Glomerular endothelial cell (primary cell): ENCODE data around the gene CRYBG2. TPM values are rescaled to one million over a fixed set of nuclear protein-coding genes. Genes with fewer than 3 reads are reported as not detected.
"Not testable (repeated sequence)": the region's sequence is repeated elsewhere in the genome, so short reads cannot be mapped to it uniquely, and the experiment has no call there.

ENCODE experiments used
- DNase-seq: peaks from one replicate; pipeline ENCODE4 v3.0.0-alpha.2; 2011; ENCODE audit warnings: low read depth, low spot score; ENCODE audit errors: extremely low read depth
- total RNA-seq: library from RNA; depleted of rRNA; stranded (reverse); fragments of >200 nt; gene quantifications from 2 replicates; pipeline ENCODE4 v1.2.3, GENCODE V29; 2015

CRYBG2 gene
- total RNA-seq, 1 donor from 2014 or later = not detected

DNA sequence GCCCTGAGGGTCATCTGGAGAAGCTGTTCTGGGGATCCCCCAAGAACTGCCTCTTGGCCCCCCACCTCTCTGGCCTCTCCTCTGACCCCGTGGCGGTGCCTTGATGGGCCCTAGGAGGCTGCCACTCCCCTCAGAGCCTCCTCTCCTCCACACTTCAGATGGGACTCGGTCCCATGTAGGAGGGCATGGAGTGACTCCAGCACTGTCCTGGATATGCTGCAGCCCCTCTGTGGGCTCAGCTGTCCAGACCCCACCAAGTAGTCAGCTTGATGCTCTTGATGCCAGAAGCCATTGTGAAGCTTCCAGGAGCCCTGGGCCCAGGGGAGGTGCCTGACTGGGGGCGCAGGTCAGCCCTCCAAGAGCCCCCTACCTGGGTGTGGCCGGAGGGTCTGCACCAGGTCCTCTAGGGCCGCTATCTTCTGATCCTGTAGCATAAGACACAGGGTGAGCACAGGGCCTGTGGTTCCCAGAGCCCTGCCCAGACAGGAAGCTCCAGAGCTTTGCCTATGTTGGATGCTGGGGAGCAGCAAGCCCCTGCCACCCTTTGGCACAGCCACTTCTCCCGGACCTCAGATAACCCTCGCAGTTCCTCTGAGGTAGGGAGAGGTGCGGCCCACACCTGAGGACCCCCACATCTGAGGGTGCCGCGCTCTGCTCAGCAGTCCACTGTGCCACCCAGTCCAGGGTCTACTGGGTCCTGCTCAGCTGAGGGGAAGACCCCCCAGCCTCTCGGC, 56.7 kb downstream of the CRYBG2 start:
- DNase-seq = no peak

GRCh38 chr1:26296340-26297056, 57.4 kb downstream of the CRYBG2 start:
- no peak for DNase-seq

- DNase-seq = no peak
These were observed 58.5 kb downstream of the CRYBG2 start for GRCh38 chr1:26295194-26296138.

DNA sequence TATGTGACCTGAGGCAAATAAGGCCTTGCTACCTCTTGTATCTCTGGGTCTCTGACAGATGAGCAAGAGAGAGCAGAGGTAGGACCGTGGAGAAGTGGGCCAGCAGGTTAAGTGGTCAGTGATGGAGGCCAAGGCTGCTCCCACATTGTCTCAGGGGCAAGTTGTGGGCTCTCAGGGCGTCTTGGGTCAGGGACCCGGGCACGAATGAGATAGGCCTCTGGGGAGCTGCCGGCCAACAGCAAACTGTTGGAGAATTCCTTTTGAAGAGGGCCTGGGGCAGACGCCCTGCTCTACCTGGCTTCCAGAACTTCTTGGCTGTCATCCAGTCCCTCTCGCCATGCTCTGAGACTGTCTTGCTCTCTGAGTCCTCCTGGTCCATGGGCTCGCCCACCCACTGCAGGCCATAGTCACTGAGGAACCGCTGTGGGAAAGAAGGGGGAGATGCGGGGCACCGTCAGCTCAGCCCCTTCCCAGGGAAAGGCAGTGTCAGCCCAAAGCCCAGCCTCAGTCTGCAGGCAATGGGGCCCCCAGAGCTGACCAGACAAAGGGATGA, 59.9 kb downstream of the CRYBG2 start:
- DNase-seq = no peak

DNA sequence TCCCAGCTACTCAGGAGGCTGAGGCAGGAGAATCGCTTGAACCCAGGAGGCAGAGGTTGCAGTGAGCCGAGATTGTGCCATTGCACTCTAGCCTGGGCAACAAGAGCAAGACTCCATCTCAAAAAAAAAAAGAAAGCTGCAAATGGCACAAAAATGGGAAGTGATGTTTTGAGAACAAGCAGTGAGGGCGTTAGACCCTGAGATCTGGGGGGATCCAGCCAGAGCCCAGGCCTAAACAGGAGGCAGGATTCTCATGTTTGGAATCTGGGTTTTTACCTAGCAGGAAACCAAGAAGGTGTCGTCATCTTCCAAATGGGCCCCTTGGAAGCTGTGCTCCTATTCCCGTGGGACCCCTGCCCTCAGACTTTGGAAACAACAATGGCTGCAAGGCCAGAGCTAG, 61.2 kb downstream of the CRYBG2 start:
- not testable (repeated sequence) for DNase-seq

- no peak for DNase-seq
These were observed 62.0 kb downstream of the CRYBG2 start for GRCh38 chr1:26291939-26292338.

- no peak for DNase-seq
These were observed 62.5 kb downstream of the CRYBG2 start for GRCh38 chr1:26291433-26291832.

DNA sequence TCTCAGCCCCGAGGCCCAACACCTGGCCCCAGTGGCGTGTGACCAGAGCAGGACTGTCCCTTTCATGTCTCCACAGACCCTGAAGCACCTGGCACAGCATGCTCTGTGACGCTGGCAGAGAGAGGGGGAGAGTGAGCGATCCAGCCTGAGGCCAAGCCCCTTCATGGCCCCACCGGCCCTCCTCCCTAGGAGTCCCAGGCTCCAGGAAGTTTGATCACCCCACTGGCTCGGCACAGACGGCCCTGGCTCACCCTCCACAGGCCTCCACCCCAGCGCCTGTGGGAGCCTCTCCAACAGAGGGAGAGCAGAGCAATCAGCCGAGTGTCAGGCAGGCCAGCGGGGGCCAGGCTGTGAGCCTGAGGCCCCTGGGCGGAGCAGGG, 63.1 kb downstream of the CRYBG2 start:
- DNase-seq = no peak

GRCh38 chr1:26290122-26290881, 63.6 kb downstream of the CRYBG2 start:
- DNase-seq = no peak

GRCh38 chr1:26289158-26290059, 64.5 kb downstream of the CRYBG2 start:
- no peak for DNase-seq

DNA sequence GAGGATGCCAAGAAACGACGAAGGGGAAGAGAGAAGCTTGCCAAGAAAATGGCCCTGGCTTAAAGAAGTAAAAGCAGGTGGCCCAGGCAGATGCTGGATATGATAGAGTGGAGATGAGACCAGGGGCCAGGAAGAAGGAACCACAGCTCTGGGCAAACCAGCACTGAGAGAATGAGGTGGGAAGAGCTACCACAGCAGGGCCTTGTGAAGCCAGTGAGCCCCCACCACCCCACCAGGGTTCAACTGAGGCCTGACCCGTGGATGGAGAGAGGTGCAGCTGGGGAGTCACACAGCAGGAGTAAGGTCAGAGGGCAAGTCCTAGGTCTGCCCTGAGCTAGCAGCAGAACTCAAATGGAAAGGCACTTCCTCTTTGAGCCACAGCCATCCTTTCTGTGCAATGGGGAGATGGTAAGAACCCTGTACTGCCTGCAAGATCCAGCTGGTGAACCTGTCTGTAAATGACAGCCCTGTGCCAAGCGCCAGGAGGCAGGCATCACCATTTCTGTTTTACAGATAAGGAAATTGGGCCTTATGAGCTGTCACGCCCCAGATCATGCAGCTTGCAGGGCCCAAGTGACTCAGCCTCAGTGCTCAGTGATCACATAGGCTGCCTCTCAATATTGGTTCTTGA, 65.5 kb downstream of the CRYBG2 start:
- no peak for DNase-seq

GRCh38 chr1:26287811-26288210, 66.1 kb downstream of the CRYBG2 start:
- DNase-seq = no peak

DNA sequence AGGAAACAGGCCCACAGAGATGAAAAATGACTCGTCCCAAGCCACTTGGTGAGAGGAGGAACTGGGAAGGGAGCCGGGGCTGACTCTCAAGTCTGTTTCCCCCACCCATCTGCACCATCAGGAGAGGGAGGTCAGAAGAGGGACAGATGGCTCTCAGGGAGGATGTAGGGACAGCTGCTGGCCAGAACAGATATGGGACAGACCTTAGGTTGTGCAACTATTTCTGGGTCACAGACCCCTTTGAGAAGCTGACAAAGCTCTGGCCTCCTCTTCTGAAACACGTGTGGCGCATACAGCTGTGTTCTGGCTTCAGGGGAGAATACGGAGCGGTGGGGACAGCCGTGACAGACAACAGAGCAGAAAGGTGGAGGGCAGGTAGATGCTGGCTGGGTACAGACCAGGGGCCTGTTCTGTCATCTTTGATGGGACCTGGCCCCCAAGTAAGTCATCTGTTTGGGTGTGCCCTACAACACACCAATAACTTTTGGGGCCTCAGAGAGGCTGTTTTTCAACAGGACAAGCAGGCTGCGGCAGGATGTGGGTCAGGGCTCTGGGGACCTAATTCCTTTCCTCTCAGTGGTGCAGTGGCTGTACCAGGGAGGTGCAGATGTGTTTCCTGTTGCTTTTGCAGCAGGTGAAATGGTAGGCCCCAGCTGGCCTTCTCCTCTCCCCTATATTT, 66.8 kb downstream of the CRYBG2 start:
- no peak for DNase-seq

DNA sequence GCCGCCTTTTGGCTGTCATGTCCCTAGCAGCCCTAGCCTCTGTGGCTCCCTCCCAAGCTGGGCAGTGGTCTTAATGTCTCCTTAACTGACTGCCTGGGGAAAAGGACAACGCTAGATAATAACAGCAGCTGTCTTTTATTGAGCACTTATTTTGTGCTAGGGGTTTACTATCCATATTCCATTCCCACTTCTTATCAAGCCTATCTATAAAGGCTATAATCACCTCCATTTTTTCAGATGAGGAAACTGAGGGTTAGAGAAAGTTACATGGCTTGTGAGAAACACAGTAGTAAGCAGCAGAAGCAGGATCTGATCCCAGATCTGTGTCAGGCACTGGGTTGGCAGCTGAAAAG, 67.9 kb downstream of the CRYBG2 start:
- DNase-seq = no peak

DNA sequence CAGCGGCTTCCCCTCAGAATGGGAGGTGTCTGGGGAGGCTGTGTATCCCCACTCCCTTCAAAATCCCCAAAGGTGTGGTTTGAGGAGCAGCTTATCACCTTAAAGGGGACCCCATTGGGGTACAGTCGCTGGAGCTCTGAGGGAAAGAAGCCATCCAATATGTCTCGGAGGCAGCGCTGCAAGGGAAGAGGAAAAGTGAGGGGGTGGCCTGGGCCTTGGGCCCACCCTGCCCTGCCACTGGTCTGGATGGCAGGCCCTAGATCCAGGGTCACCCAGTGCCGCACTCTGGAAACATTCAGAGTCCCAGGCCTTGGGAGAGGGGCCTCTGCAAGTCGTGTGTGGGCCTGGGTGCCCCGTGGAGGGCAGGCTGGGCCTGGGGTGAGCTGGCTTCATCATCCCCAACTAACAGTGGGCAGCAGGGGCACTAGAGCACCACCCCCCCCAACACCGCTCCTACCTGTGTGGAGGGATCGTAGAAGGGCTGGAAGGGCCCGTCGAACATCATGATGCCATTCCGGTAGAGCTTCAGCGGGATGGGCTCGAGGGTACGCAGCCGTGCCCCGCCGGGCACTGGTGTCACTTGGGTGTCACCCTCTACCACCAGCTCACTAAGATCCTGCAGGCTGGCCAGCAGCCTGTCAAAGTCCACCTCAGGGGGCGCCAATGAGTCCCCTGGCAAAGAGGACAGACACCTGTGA, 68.4 kb downstream of the CRYBG2 start:
- DNase-seq = no peak

- DNase-seq = no peak
These were observed 69.2 kb downstream of the CRYBG2 start for GRCh38 chr1:26284597-26285347.
